HL-60 (cell line): ENCODE results near the gene RPRM.

Experiments
- GABPA ChIP-seq: IDR thresholded peaks from 2 replicates; pipeline ENCODE4 v1.6.1; 2012; ENCODE audit warnings: low read depth
- POLR2AphosphoS5 ChIP-seq: IDR thresholded peaks from 2 replicates; pipeline ENCODE4 v1.6.1; 2012; ENCODE audit warnings: low read depth
- SPI1 ChIP-seq: IDR thresholded peaks from 2 replicates; pipeline ENCODE4 v1.6.1; 2012; ENCODE audit warnings: low read depth, mild to moderate bottlenecking, borderline replicate concordance
- TF ChIP-seq, protein P1 (sequence below): IDR thresholded peaks from 2 replicates; pipeline ENCODE4 v1.6.1; 2012; ENCODE audit warnings: low read depth; ENCODE audit not compliant: insufficient replicate concordance
- TF ChIP-seq, protein P2 (sequence below): IDR thresholded peaks from one replicate; pipeline ENCODE4 v1.5.1; 2011; ENCODE audit warnings: low read length, control low read depth, inconsistent platforms; ENCODE audit not compliant: insufficient read depth

DNA sequence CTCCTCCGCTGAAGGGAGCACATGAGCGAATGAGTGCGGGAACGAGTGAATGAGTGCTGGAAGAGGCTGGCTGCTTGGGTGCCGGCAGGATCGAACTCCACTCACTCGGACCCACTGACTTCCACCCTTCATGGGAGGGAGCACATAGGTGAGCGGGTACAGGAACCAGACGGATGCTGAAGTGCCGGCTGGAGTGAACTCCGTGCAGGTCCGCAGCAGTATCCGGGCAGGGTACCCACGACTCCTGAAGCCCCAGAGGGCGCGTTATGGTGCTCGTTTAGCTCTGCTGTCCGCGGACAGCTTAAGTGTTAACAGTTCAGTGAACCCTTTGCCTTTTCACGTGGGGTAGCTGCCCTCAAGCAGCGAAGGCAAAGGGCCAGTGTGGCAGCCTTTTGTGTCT, 23.2 kb downstream of the RPRM start:
- TF ChIP-seq, protein P1, sequence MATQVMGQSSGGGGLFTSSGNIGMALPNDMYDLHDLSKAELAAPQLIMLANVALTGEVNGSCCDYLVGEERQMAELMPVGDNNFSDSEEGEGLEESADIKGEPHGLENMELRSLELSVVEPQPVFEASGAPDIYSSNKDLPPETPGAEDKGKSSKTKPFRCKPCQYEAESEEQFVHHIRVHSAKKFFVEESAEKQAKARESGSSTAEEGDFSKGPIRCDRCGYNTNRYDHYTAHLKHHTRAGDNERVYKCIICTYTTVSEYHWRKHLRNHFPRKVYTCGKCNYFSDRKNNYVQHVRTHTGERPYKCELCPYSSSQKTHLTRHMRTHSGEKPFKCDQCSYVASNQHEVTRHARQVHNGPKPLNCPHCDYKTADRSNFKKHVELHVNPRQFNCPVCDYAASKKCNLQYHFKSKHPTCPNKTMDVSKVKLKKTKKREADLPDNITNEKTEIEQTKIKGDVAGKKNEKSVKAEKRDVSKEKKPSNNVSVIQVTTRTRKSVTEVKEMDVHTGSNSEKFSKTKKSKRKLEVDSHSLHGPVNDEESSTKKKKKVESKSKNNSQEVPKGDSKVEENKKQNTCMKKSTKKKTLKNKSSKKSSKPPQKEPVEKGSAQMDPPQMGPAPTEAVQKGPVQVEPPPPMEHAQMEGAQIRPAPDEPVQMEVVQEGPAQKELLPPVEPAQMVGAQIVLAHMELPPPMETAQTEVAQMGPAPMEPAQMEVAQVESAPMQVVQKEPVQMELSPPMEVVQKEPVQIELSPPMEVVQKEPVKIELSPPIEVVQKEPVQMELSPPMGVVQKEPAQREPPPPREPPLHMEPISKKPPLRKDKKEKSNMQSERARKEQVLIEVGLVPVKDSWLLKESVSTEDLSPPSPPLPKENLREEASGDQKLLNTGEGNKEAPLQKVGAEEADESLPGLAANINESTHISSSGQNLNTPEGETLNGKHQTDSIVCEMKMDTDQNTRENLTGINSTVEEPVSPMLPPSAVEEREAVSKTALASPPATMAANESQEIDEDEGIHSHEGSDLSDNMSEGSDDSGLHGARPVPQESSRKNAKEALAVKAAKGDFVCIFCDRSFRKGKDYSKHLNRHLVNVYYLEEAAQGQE = no peak
- TF ChIP-seq POLR2AphosphoS5 = no peak
- TF ChIP-seq, protein P2, sequence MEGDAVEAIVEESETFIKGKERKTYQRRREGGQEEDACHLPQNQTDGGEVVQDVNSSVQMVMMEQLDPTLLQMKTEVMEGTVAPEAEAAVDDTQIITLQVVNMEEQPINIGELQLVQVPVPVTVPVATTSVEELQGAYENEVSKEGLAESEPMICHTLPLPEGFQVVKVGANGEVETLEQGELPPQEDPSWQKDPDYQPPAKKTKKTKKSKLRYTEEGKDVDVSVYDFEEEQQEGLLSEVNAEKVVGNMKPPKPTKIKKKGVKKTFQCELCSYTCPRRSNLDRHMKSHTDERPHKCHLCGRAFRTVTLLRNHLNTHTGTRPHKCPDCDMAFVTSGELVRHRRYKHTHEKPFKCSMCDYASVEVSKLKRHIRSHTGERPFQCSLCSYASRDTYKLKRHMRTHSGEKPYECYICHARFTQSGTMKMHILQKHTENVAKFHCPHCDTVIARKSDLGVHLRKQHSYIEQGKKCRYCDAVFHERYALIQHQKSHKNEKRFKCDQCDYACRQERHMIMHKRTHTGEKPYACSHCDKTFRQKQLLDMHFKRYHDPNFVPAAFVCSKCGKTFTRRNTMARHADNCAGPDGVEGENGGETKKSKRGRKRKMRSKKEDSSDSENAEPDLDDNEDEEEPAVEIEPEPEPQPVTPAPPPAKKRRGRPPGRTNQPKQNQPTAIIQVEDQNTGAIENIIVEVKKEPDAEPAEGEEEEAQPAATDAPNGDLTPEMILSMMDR = no peak
- TF ChIP-seq GABPA = no peak
- TF ChIP-seq SPI1 = no peak
